Measurements from ENCODE around the gene ADAM30.

ADAM30 gene

DNA sequence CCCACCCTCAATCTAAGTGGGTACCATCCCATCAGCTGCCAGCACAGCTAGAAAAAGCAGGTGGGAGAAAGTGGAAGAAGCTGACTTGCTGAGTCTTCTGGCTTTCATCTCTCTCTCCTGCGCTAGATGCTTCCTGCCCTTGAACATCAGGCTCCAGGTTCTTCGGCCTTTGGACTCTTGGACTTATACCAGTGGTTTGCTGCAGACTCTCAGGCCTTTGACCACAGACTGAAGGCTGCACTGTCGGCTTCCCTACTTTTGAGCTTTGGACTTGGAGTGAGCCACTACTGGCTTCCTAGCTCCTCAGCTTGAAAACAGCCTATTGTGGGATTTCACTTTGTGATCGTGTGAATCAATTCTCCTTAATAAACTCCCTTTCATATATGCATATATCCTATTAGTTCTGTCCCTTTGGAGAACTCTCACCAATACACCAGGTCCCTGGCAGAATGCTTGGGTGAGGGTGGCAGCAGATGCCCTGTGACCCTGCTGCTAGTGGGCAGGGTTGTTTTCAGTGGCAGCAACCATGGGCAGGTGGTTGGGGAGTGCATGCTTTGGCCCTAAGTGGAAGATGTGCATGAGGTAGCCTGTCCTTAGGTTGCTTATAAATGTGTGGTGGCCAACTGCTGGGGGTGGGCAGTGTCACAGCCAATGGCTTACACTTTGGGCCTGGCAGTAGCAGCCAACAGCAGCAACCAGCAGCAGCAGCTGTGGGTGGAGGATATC is 10.8 kb upstream of the ADAM30 start (continued):
- TF ChIP-seq, protein P1, sequence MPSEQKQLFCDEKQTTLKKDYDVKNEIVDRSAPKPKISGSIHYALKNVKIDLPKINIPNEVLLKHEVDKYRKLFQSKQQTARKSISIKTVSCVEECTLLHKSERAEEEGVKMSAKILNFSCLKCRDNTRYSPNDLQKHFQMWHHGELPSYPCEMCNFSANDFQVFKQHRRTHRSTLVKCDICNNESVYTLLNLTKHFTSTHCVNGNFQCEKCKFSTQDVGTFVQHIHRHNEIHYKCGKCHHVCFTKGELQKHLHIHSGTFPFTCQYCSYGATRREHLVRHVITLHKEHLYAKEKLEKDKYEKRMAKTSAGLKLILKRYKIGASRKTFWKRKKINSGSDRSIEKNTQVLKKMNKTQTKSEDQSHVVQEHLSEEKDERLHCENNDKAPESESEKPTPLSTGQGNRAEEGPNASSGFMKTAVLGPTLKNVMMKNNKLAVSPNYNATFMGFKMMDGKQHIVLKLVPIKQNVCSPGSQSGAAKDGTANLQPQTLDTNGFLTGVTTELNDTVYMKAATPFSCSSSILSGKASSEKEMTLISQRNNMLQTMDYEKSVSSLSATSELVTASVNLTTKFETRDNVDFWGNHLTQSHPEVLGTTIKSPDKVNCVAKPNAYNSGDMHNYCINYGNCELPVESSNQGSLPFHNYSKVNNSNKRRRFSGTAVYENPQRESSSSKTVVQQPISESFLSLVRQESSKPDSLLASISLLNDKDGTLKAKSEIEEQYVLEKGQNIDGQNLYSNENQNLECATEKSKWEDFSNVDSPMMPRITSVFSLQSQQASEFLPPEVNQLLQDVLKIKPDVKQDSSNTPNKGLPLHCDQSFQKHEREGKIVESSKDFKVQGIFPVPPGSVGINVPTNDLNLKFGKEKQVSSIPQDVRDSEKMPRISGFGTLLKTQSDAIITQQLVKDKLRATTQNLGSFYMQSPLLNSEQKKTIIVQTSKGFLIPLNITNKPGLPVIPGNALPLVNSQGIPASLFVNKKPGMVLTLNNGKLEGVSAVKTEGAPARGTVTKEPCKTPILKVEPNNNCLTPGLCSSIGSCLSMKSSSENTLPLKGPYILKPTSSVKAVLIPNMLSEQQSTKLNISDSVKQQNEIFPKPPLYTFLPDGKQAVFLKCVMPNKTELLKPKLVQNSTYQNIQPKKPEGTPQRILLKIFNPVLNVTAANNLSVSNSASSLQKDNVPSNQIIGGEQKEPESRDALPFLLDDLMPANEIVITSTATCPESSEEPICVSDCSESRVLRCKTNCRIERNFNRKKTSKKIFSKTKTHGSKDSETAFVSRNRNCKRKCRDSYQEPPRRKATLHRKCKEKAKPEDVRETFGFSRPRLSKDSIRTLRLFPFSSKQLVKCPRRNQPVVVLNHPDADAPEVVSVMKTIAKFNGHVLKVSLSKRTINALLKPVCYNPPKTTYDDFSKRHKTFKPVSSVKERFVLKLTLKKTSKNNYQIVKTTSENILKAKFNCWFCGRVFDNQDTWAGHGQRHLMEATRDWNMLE (tag by site-specific recombination; conservative IDR thresholded peaks at IDR 0.05; ENCODE audit: low read depth) = no peak
- TF ChIP-seq KLF9 (tag by site-specific recombination; IDR thresholded peaks at IDR 0.05; ENCODE audit: low read depth) = no peak

DNA sequence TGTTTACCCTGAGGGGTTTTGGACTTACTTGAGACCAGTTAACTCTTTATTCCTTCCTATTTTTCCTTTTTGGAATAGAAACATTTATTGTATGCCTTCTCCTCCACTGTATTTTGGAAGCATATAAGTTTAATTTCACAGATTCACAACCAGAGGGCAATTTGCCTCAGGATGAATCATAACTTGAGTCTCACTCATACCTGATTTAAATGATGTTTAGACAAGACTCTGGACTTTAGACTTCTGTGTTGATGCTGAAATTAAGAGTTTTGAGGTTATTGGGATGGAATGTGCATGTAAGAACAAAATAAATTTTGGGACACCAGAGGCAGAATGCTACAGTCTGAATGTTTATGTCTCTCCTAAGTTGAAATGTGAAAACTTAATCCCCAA is 7.1 kb upstream of the ADAM30 start:
- Histone ChIP-seq H3K9me3 (ENCODE audit: control insufficient read depth, insufficient read depth, low read depth, low read length) (no peaks in the 10 kb centered on the region), H3K4me3 (ENCODE audit: low read depth, low read length) (no peak overlapping the region), H3K36me3 (ENCODE audit: control insufficient read depth in 2 of 2, insufficient read depth in 1 of 2, low read length in 2 of 2) (no peaks in the 10 kb centered on the region), H3K4me1 (ENCODE audit: control insufficient read depth, insufficient read depth, low read length) (no peaks in the 10 kb centered on the region), H3K27ac (ENCODE audit: extremely low read depth, low read depth, low read length) (no peak overlapping the region)
- TF ChIP-seq ZBTB26 (tag by site-specific recombination; optimal IDR thresholded peaks at IDR 0.05) (no peak), HIC1 (tag by site-specific recombination; IDR thresholded peaks at IDR 0.05) (no peak), ZNF701 (tag by site-specific recombination; IDR thresholded peaks at IDR 0.05) (no peak), ZNF335 (tag by site-specific recombination; conservative IDR thresholded peaks at IDR 0.05) (no peak), CTCF (tag by site-specific recombination; IDR thresholded peaks at IDR 0.05) (no peak), ZIC2 (tag by site-specific recombination; IDR thresholded peaks at IDR 0.05) (no peak), GLI4 (tag by site-specific recombination; IDR thresholded peaks at IDR 0.05) (no peak), ZNF664 (tag by site-specific recombination; IDR thresholded peaks at IDR 0.05) (no peak), KLF9 (tag by site-specific recombination; IDR thresholded peaks at IDR 0.05; ENCODE audit: low read depth) (no peak), ZNF202 (tag by site-specific recombination; IDR thresholded peaks at IDR 0.05; ENCODE audit: borderline replicate concordance) (no peak), TCF7L2 (IDR thresholded peaks at IDR 0.05; ENCODE audit: borderline replicate concordance, low read depth, low read length) (no peak), ZNF341 (tag by site-specific recombination; IDR thresholded peaks at IDR 0.05; ENCODE audit: low read depth) (no peak), KLF16 (tag by site-specific recombination; IDR thresholded peaks at IDR 0.05) (no peak), TRIM28 (IDR thresholded peaks at IDR 0.05; ENCODE audit: borderline replicate concordance, low read length) (no peak), ZNF561 (tag by site-specific recombination; IDR thresholded peaks at IDR 0.05; ENCODE audit: borderline replicate concordance) (no peak)
- TF ChIP-seq, protein P2, sequence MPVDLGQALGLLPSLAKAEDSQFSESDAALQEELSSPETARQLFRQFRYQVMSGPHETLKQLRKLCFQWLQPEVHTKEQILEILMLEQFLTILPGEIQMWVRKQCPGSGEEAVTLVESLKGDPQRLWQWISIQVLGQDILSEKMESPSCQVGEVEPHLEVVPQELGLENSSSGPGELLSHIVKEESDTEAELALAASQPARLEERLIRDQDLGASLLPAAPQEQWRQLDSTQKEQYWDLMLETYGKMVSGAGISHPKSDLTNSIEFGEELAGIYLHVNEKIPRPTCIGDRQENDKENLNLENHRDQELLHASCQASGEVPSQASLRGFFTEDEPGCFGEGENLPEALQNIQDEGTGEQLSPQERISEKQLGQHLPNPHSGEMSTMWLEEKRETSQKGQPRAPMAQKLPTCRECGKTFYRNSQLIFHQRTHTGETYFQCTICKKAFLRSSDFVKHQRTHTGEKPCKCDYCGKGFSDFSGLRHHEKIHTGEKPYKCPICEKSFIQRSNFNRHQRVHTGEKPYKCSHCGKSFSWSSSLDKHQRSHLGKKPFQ (tag by site-specific recombination; IDR thresholded peaks at IDR 0.05) = no peak
- TF ChIP-seq, protein P3, sequence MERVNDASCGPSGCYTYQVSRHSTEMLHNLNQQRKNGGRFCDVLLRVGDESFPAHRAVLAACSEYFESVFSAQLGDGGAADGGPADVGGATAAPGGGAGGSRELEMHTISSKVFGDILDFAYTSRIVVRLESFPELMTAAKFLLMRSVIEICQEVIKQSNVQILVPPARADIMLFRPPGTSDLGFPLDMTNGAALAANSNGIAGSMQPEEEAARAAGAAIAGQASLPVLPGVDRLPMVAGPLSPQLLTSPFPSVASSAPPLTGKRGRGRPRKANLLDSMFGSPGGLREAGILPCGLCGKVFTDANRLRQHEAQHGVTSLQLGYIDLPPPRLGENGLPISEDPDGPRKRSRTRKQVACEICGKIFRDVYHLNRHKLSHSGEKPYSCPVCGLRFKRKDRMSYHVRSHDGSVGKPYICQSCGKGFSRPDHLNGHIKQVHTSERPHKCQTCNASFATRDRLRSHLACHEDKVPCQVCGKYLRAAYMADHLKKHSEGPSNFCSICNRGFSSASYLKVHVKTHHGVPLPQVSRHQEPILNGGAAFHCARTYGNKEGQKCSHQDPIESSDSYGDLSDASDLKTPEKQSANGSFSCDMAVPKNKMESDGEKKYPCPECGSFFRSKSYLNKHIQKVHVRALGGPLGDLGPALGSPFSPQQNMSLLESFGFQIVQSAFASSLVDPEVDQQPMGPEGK (tag by site-specific recombination; IDR thresholded peaks at IDR 0.05) = no peak
- POLR2A ChIA-PET = no interaction called here
- CTCF ChIA-PET = interaction anchor here (0.6 kb wide), 1 partner anchor 45 kb away, joined by 3 read pairs; no protein-coding TSS in a partner anchor

Measured in HEK293 (cell line).